Neural crest cell (in vitro differentiated cells): ENCODE measurements around the gene TMPRSS2. TPM values are rescaled to one million over a fixed set of nuclear protein-coding genes. Genes with fewer than 3 reads are reported as not detected.

Experiments
- DNase-seq: peaks from one replicate; pipeline ENCODE4 v3.0.0; 2021; ENCODE audit warnings: low read depth, mixed read lengths, low spot score
- H3K27ac Mint-ChIP-seq: one replicate; pipeline ENCODE4 v1.8.0; 2021; ENCODE audit warnings: mild to moderate bottlenecking, mixed read lengths; ENCODE audit not compliant: unreplicated experiment
- H3K27me3 Mint-ChIP-seq: 2 replicates; pipeline ENCODE4 v1.8.0; 2021; ENCODE audit warnings: low read depth, mild to moderate bottlenecking, mixed read lengths
- H3K36me3 Mint-ChIP-seq: 2 replicates; pipeline ENCODE4 v1.8.0; 2021; ENCODE audit warnings: low read depth, mild to moderate bottlenecking, mixed read lengths
- H3K4me1 Mint-ChIP-seq: 2 replicates; pipeline ENCODE4 v1.8.0; 2021; ENCODE audit warnings: mixed read lengths
- H3K4me3 Mint-ChIP-seq: one replicate; pipeline ENCODE4 v1.8.0; 2021; ENCODE audit warnings: mild to moderate bottlenecking, mixed read lengths
- H3K9me3 Mint-ChIP-seq: 2 replicates; pipeline ENCODE4 v1.8.0; 2021; ENCODE audit warnings: mixed read lengths
- total RNA-seq: library from RNA; stranded (reverse); gene quantifications from 2 replicates; pipeline ENCODE4 v1.2.1, GENCODE V29; 2021
- TF ChIP-seq, protein P1 (sequence below): fragments of 200-600 bp; sonication (generic); conservative IDR thresholded peaks from 2 replicates; pipeline ENCODE4 v1.5.0; 2021; ENCODE audit warnings: antibody characterized with exemption, mild to moderate bottlenecking

Gene TMPRSS2
- total RNA-seq, 1 donor from 2014 or later: not detected

- H3K27me3 Mint-ChIP-seq: no peaks in the 10 kb centered on the region
- TF ChIP-seq, protein P1, sequence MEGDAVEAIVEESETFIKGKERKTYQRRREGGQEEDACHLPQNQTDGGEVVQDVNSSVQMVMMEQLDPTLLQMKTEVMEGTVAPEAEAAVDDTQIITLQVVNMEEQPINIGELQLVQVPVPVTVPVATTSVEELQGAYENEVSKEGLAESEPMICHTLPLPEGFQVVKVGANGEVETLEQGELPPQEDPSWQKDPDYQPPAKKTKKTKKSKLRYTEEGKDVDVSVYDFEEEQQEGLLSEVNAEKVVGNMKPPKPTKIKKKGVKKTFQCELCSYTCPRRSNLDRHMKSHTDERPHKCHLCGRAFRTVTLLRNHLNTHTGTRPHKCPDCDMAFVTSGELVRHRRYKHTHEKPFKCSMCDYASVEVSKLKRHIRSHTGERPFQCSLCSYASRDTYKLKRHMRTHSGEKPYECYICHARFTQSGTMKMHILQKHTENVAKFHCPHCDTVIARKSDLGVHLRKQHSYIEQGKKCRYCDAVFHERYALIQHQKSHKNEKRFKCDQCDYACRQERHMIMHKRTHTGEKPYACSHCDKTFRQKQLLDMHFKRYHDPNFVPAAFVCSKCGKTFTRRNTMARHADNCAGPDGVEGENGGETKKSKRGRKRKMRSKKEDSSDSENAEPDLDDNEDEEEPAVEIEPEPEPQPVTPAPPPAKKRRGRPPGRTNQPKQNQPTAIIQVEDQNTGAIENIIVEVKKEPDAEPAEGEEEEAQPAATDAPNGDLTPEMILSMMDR: peak; percentile 77
- peaks cover 11% of the 10 kb centered on the region for H3K9me3 Mint-ChIP-seq
- H3K4me1 Mint-ChIP-seq: peaks cover 9% of the 10 kb centered on the region
- H3K27ac Mint-ChIP-seq: no peak overlapping the region
- H3K36me3 Mint-ChIP-seq: peaks cover 6% of the 10 kb centered on the region
- DNase-seq: peak; percentile 59
- H3K4me3 Mint-ChIP-seq: no peak overlapping the region
Measured at GRCh38 chr21:41460578-41461527, 47.1 kb downstream of the TMPRSS2 start.

GRCh38 chr21:41459884-41460534, 47.9 kb downstream of the TMPRSS2 start:
- TF ChIP-seq, protein P1: no peak
- Mint-ChIP-seq H3K36me3 (peaks cover 6% of the 10 kb centered on the region), H3K4me3 (no peak overlapping the region), H3K4me1 (peaks cover 6% of the 10 kb centered on the region), H3K27ac (no peak overlapping the region), H3K27me3 (no peaks in the 10 kb centered on the region), H3K9me3 (peaks cover 11% of the 10 kb centered on the region)
- DNase-seq: no peak

DNA sequence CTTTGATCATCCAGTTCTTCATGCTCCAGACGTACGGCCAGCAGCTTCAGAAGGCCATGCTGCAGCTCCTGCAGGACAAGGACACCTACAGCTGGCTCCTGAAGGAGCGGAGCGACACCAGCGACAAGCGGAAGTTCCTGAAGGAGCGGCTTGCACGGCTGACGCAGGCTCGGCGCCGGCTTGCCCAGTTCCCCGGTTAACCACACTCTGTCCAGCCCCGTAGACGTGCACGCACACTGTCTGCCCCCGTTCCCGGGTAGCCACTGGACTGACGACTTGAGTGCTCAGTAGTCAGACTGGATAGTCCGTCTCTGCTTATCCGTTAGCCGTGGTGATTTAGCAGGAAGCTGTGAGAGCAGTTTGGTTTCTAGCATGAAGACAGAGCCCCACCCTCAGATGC, 49.4 kb downstream of the TMPRSS2 start:
- peaks cover 3% of the 10 kb centered on the region for H3K9me3 Mint-ChIP-seq
- TF ChIP-seq, protein P1: no peak
- peaks cover 2% of the 10 kb centered on the region for H3K36me3 Mint-ChIP-seq
- no peaks in the 10 kb centered on the region for H3K27me3 Mint-ChIP-seq
- DNase-seq: no peak
- no peak overlapping the region for H3K4me3 Mint-ChIP-seq
- H3K27ac Mint-ChIP-seq: no peak overlapping the region
- peaks cover 6% of the 10 kb centered on the region for H3K4me1 Mint-ChIP-seq

GRCh38 chr21:41458121-41458520, 49.8 kb downstream of the TMPRSS2 start:
- TF ChIP-seq, protein P1: no peak
- peaks cover 3% of the 10 kb centered on the region for H3K9me3 Mint-ChIP-seq
- no peaks in the 10 kb centered on the region for H3K27me3 Mint-ChIP-seq
- DNase-seq: no peak
- no peak overlapping the region for H3K4me3 Mint-ChIP-seq
- H3K4me1 Mint-ChIP-seq: peaks cover 6% of the 10 kb centered on the region
- H3K36me3 Mint-ChIP-seq: peaks cover 2% of the 10 kb centered on the region
- H3K27ac Mint-ChIP-seq: no peak overlapping the region

- no peak overlapping the region for H3K27ac Mint-ChIP-seq
- no peaks in the 10 kb centered on the region for H3K27me3 Mint-ChIP-seq
- H3K36me3 Mint-ChIP-seq: no peaks in the 10 kb centered on the region
- no peak for DNase-seq
- H3K9me3 Mint-ChIP-seq: no peaks in the 10 kb centered on the region
- no peak overlapping the region for H3K4me3 Mint-ChIP-seq
- TF ChIP-seq, protein P1: no peak
- no peaks in the 10 kb centered on the region for H3K4me1 Mint-ChIP-seq
Measured at GRCh38 chr21:41453761-41454160, 54.2 kb downstream of the TMPRSS2 start.
